C4-2B (cell line): Measurements from ENCODE around the gene MST1.

Source experiments
- ZFX ChIP-seq: fragments of 450-650 bp; IDR thresholded peaks from 2 replicates; pipeline ENCODE4 v1.6.1; 2017
- TF ChIP-seq, protein P1 (sequence below): fragments of 450-650 bp; conservative IDR thresholded peaks from 2 replicates; pipeline ENCODE4 v1.5.1; 2017; ENCODE audit warnings: mild to moderate bottlenecking

DNA sequence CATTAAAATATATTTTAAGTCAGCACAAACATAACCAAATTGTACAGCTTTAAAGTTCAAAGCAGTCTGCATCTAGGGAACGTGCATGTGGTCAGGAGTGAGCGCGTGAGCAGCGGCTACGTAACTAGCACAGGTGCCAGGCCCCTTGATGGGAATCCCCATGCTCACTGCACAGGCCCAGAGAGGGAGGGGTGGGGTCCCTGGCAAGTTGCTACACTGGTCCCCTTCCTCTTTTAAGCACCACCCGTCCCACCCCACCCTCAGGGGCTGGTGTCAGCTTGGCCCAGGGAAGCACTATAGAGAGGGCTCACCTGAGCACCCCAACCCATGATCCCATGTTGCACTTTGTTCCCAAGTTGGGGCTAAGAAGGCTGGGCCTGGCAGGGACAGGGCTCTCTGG is 35.3 kb upstream of the MST1 start:
- TF ChIP-seq, protein P1, sequence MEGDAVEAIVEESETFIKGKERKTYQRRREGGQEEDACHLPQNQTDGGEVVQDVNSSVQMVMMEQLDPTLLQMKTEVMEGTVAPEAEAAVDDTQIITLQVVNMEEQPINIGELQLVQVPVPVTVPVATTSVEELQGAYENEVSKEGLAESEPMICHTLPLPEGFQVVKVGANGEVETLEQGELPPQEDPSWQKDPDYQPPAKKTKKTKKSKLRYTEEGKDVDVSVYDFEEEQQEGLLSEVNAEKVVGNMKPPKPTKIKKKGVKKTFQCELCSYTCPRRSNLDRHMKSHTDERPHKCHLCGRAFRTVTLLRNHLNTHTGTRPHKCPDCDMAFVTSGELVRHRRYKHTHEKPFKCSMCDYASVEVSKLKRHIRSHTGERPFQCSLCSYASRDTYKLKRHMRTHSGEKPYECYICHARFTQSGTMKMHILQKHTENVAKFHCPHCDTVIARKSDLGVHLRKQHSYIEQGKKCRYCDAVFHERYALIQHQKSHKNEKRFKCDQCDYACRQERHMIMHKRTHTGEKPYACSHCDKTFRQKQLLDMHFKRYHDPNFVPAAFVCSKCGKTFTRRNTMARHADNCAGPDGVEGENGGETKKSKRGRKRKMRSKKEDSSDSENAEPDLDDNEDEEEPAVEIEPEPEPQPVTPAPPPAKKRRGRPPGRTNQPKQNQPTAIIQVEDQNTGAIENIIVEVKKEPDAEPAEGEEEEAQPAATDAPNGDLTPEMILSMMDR: no peak
- TF ChIP-seq ZFX: no peak
